Cerebellar nuclear complex (tissue), 1 donor: ENCODE data around the gene ISCA2.
"Not testable (repeated sequence)": the region's sequence is repeated elsewhere in the genome, so short reads cannot be mapped to it uniquely, and the experiment has no call there.

Experiments used
- DNase-seq, 2 experiments: peaks; one replicate each; lab custom pipeline; 2025; lab: John Stamatoyannopoulos, UW

ISCA2 gene, protein sequence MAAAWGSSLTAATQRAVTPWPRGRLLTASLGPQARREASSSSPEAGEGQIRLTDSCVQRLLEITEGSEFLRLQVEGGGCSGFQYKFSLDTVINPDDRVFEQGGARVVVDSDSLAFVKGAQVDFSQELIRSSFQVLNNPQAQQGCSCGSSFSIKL

GRCh38 chr14:74493343-74494261 is at the start of gene ISCA2:
Gene ISCA2 (plus strand): TSS chr14:74493765. CDS start chr14:74493775, 10 bp downstream.
- peak; percentile 99 to 100 for DNase-seq

GRCh38 chr14:74444866-74445265 is 48.7 kb upstream of the ISCA2 start:
- DNase-seq = no peak

DNA sequence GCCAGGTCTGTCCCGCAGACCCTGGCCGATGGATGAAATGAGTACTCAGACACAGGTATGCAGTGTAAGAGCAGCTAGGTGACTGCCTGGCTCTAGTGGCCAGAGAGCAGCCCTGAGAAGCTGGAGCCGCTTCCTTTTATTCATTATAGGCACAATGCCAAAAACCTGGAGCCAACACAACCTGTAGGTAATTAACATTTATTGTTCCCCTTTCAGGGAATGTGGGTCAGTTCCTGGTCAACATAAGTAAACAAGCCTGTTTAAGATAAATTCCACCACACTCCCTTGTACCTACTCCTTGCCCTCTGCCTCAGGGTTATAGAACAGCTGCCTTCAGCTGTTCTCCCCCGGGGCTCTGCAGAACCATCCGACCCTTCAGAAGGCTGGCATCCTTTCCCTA is 39.2 kb upstream of the ISCA2 start:
- not testable (repeated sequence) for DNase-seq

- DNase-seq = no peak
Observed at GRCh38 chr14:74456684-74457564, 36.6 kb upstream of the ISCA2 start.

DNA sequence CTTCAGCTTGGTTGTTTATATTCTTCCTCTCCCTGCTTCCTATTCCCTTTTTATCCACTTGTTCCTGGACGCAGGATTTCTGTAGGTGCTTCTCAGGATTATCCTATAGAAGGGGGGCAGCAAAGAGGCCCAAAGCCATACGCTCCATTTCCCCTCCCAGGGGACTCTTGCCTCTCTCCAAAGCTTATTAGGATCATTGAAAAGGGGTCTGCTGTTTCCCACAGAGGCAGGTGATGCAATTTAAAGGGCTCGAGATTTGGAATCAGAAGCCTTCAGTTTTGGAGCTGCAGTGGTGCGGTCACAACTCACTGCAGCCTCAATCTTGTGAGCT is 36.0 kb upstream of the ISCA2 start:
- no peak for DNase-seq

- DNase-seq = no peak
Observed at GRCh38 chr14:74459289-74459946, 34.1 kb upstream of the ISCA2 start.

DNA sequence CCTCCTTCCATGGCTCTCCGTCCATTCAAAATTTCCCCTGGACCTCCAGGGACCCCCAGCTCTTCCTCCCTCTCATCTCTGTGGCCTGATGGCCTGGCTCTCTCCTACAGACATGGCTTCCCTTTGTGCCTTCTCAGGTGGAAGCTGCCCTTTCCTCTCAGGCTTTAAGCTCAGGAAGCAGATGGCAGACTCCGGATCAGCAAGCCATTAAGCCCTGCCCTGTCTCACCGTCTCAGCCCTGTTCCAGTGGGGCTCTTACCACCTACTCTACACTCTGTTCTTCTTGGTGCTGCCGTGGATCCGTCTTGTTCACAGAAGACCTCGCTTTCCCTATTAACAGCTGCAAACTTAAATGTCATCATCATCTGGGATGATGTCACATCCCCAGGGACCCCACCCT is 33.6 kb upstream of the ISCA2 start:
- no peak for DNase-seq

GRCh38 chr14:74462993-74463392 is 30.6 kb upstream of the ISCA2 start:
- no peak for DNase-seq

GRCh38 chr14:74463697-74464096 is 29.9 kb upstream of the ISCA2 start:
- DNase-seq = no peak

GRCh38 chr14:74464785-74465184 is 28.8 kb upstream of the ISCA2 start:
- no peak for DNase-seq

DNA sequence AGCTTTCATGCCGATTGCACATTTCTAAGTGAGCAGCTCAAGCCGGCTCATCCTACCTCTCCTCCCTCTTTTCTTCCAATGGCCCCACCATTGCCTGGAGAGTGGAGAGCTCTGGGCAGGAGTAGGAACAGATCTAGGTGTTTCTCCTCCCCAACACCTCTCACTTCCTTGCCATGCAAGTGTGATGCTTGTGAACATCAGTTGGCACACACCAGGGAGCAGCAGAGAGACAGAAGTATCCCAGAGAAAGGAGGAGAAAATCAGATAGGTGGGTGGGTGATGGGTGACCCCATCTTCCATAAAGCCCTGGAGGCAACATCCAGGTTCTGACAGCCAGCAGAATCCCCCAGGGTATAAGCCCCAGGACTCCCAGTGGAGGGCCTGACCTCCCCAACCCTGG is 28.2 kb upstream of the ISCA2 start:
- DNase-seq = no peak

GRCh38 chr14:74468513-74468912 is 25.1 kb upstream of the ISCA2 start:
- DNase-seq = no peak

GRCh38 chr14:74469548-74470518 is 23.7 kb upstream of the ISCA2 start:
- DNase-seq = no peak

GRCh38 chr14:74472601-74473000 is 21.0 kb upstream of the ISCA2 start:
- DNase-seq = no peak

- no peak for DNase-seq
Observed at GRCh38 chr14:74474376-74474775, 19.2 kb upstream of the ISCA2 start.

GRCh38 chr14:74475678-74476077 is 17.9 kb upstream of the ISCA2 start:
- no peak for DNase-seq

DNA sequence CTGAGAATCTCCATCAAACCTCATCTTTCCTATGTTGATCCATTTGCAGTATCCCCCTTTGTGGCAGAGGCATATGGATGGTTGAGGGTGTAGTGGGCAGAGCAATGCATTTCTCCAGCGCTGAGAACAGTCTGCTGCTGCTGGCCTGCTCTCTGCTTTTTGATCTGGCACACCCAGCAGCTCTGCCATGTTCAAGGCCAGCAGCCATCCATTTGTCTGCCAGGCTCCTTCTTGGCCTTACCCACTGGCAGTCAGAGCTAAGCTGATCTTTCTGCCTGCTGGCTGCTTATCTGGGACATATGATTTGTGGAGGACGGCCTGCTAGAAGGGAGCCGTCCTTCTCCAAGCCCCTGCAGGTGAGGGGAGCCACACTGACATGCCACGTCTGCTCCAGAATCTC is 17.5 kb upstream of the ISCA2 start:
- DNase-seq = no peak

GRCh38 chr14:74476607-74477006 is 17.0 kb upstream of the ISCA2 start:
- no peak for DNase-seq

DNA sequence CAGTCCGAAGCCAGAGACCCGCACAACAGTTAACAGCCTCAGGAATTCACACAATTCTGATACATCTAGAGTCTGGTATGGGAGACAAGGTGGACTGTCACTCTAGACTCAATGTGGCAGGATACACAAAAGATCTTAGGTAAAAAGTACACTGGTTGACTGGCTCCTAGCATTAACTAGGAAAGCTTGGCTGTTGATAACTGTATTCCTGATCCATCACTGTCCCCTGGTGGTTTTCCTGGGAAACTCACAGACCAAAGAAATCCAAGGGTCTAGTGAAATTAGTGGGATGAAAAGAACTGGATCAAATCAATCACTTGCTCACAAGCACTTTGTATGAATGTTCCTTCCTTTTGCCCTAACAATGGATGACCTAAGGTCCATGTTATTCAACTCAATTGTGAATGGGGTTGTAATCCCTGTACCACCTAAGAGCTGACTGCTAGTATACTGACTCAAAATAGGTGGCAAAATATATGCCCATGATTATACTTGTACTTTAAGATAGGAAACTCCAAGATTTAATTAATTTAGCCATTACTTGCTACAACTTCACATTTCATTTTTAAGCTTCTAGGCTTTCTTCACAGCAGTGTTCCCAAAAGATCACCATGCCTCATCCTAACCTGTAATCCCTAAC is 14.4 kb upstream of the ISCA2 start:
- DNase-seq = no peak

- DNase-seq = no peak
Observed at GRCh38 chr14:74480046-74480445, 13.5 kb upstream of the ISCA2 start.
